Body of pancreas (tissue), 4 donors: ENCODE measurements around the gene CLDN4.

ENCODE experiments used
- POLR2A ChIP-seq, 3 donors: fragments of 450-650 bp; IDR thresholded peaks; one replicate each; pipeline ENCODE4 v1.6.1; 2016; ENCODE audit warnings: antibody characterized with exemption in 3 of 3, mild to moderate bottlenecking in 2 of 3
- TF ChIP-seq, protein P1 (sequence below), 7 experiments: fragments of 450-650 bp in 4 of 7; fragments of 200-600 bp in 3 of 7; sonication (generic) in 3 of 7; IDR thresholded peaks; one replicate each; pipeline ENCODE4 v1.5.1; 2016 to 2019; ENCODE audit warnings: antibody characterized with exemption in 7 of 7

DNA sequence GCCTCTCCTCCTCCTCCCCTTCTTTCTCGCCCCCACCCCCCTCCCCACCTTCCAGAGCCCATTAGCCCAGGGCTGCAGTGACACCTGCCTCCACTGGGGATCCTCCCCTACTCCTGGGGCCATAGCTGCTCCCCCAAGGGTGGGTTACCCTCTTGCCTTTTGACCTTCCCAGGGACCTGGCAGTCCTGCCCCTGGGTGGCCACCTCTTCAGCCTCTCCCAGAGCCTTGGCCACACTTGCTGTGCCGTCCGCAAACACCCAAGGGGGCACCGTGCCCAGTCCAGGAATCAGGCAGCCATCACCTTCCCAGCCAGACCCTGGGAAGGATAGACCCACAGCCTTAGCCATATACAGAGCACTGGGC is 19.8 kb upstream of the CLDN4 start:
- TF ChIP-seq, protein P1, sequence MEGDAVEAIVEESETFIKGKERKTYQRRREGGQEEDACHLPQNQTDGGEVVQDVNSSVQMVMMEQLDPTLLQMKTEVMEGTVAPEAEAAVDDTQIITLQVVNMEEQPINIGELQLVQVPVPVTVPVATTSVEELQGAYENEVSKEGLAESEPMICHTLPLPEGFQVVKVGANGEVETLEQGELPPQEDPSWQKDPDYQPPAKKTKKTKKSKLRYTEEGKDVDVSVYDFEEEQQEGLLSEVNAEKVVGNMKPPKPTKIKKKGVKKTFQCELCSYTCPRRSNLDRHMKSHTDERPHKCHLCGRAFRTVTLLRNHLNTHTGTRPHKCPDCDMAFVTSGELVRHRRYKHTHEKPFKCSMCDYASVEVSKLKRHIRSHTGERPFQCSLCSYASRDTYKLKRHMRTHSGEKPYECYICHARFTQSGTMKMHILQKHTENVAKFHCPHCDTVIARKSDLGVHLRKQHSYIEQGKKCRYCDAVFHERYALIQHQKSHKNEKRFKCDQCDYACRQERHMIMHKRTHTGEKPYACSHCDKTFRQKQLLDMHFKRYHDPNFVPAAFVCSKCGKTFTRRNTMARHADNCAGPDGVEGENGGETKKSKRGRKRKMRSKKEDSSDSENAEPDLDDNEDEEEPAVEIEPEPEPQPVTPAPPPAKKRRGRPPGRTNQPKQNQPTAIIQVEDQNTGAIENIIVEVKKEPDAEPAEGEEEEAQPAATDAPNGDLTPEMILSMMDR (IDR thresholded peaks at IDR 0.05): no peak
- no peak for TF ChIP-seq POLR2A (IDR thresholded peaks at IDR 0.05)
